SK-N-SH (cell line): Measurements from ENCODE around the gene MRPL55. TPM values are rescaled to one million over a fixed set of nuclear protein-coding genes. Genes with fewer than 3 reads are reported as not detected.

ENCODE experiments used
- CTCF ChIA-PET: fragments of 300-600, 350-600 bp; formaldehyde crosslinking; extraction: SDS; loops from one replicate; lab custom pipeline; 2021; lab: Yijun Ruan, JAX
- POLR2A ChIA-PET: fragments of 350-600 bp; sonication (Branson Sonifier 250); formaldehyde crosslinking; extraction: SDS; loops from one replicate; lab custom pipeline; 2020; ENCODE audit warnings: antibody characterized with exemption, inconsistent platforms; lab: Yijun Ruan, JAX
- DNase-seq: peaks from one replicate; pipeline ENCODE4 v3.0.0; 2012
- H2AFZ ChIP-seq: fragments of 200-600 bp; sonication (generic); 2 replicates; pipeline ENCODE4 v1.8.1; 2016; ENCODE audit warnings: antibody characterized with exemption, mild to moderate bottlenecking, low read depth
- H3F3A ChIP-seq: fragments of 200-600 bp; sonication (generic); replicated peaks from 2 replicates; pipeline ENCODE3; 2016; ENCODE audit warnings: antibody characterized with exemption, mild to moderate bottlenecking; ENCODE audit not compliant: insufficient read depth
- H3K27ac ChIP-seq, 2 experiments: fragments of 200-500 bp in 1 of 2; fragments of 200-600 bp in 1 of 2; sonication (Bioruptor generic) in 1 of 2; sonication (generic), shearing (Covaris generic) in 1 of 2; 2 replicates each; pipeline versions ENCODE4 v1.5.1 to v1.6.1; 2014 to 2016; ENCODE audit warnings: low read depth in 2 of 2, inconsistent platforms in 1 of 2, low read length in 1 of 2, mild to moderate bottlenecking in 1 of 2, mixed read lengths in 1 of 2
- H3K27me3 ChIP-seq: fragments of 200-600 bp; sonication (generic), shearing (Covaris generic); 2 replicates; pipeline ENCODE4 v1.6.1; 2016; ENCODE audit warnings: mixed run types; ENCODE audit not compliant: insufficient read depth
- H3K36me3 ChIP-seq, 2 experiments: fragments of 200-500 bp in 1 of 2; fragments of 200-600 bp in 1 of 2; sonication (Bioruptor generic) in 1 of 2; sonication (generic) in 1 of 2; replicated peaks in 1 of 2; 2 replicates each; pipeline versions ENCODE3 to v1.5.1; 2014 to 2016; ENCODE audit warnings: low read length in 1 of 2, mild to moderate bottlenecking in 1 of 2; ENCODE audit not compliant: insufficient read depth in 2 of 2, control insufficient read depth in 1 of 2
- H3K4me1 ChIP-seq, 2 experiments: fragments of 200-500 bp in 1 of 2; fragments of 200-600 bp in 1 of 2; sonication (Bioruptor generic) in 1 of 2; sonication (generic), shearing (Covaris generic) in 1 of 2; 2 replicates each; pipeline versions ENCODE4 v1.5.1 to v1.6.1; 2014 to 2016; ENCODE audit warnings: low read depth in 1 of 2, low read length in 1 of 2, mixed run types in 1 of 2; ENCODE audit not compliant: insufficient read depth in 2 of 2, control insufficient read depth in 1 of 2
- H3K4me2 ChIP-seq: fragments of 200-600 bp; sonication (generic), shearing (Covaris generic); 2 replicates; pipeline ENCODE4 v1.6.1; 2017; ENCODE audit warnings: mixed run types
- H3K4me3 ChIP-seq, 2 experiments: fragments of 200-500 bp in 1 of 2; fragments of 200-600 bp in 1 of 2; sonication (Bioruptor generic) in 1 of 2; sonication (generic), shearing (Covaris generic) in 1 of 2; 2 replicates each; pipeline versions ENCODE4 v1.5.1 to v1.8.1; 2014 to 2016; ENCODE audit warnings: low read depth in 2 of 2, inconsistent platforms in 1 of 2, low read length in 1 of 2, mild to moderate bottlenecking in 1 of 2, mixed read lengths in 1 of 2, moderate library complexity in 1 of 2
- H3K79me2 ChIP-seq: fragments of 200-600 bp; sonication (generic); 2 replicates; pipeline ENCODE4 v1.8.1; 2017; ENCODE audit warnings: mild to moderate bottlenecking; ENCODE audit not compliant: insufficient read depth
- H3K9ac ChIP-seq: fragments of 200-600 bp; sonication (generic); 2 replicates; pipeline ENCODE4 v1.6.1; 2017; ENCODE audit warnings: mixed run types
- H3K9me2 ChIP-seq: fragments of 200-600 bp; sonication (generic); 2 replicates; pipeline ENCODE4 v1.6.1; 2017; ENCODE audit warnings: mixed run types
- H3K9me3 ChIP-seq: fragments of 200-600 bp; sonication (generic); 2 replicates; pipeline ENCODE4 v1.6.1; 2017; ENCODE audit warnings: mixed run types, mild to moderate bottlenecking, moderate library complexity
- H4K20me1 ChIP-seq: fragments of 200-600 bp; sonication (generic); 2 replicates; pipeline ENCODE4 v1.6.1; 2017; ENCODE audit warnings: mild to moderate bottlenecking, mixed run types; ENCODE audit not compliant: insufficient read depth
- CHD2 ChIP-seq: fragments of 150-350 bp; IDR thresholded peaks from 2 replicates; pipeline ENCODE4 v1.6.1; 2018; ENCODE audit warnings: low read length; ENCODE audit not compliant: partially characterized antibody
- EZH2phosphoT487 ChIP-seq: fragments of 200-600 bp; sonication (generic); IDR thresholded peaks from 2 replicates; pipeline ENCODE4 v1.6.1; 2017; ENCODE audit warnings: low read depth, mixed run types, mild to moderate bottlenecking, antibody characterized with exemption, moderate library complexity, borderline replicate concordance
- FOXJ3 ChIP-seq: sonication (generic); formaldehyde crosslinking; IDR thresholded peaks from 2 replicates; pipeline ENCODE4 v1.5.1; 2020; ENCODE audit warnings: mild to moderate bottlenecking, missing genetic modification reagents
- FOXM1 ChIP-seq: IDR thresholded peaks from 2 replicates; pipeline ENCODE4 v1.4.0; 2012; ENCODE audit warnings: low read depth, mild to moderate bottlenecking
- GABPA ChIP-seq: IDR thresholded peaks from 2 replicates; pipeline ENCODE4 v1.4.0; 2012; ENCODE audit warnings: low read depth, mild to moderate bottlenecking
- JUND ChIP-seq: IDR thresholded peaks from 2 replicates; pipeline ENCODE4 v1.4.0; 2012
- MEF2A ChIP-seq: IDR thresholded peaks from 2 replicates; pipeline ENCODE4 v1.4.0; 2012; ENCODE audit warnings: low read depth, borderline replicate concordance
- TAF1 ChIP-seq: IDR thresholded peaks from 2 replicates; pipeline ENCODE4 v1.6.1; 2012; ENCODE audit warnings: low read depth, mild to moderate bottlenecking, low read length, moderate library complexity, borderline replicate concordance
- TCF12 ChIP-seq: IDR thresholded peaks from 2 replicates; pipeline ENCODE4 v1.4.0; 2012
- whole genome bisulfite sequencing: methylation state at CpG from one replicate; pipeline ENCODE4 v1.1.6; 2017; ENCODE audit warnings: low lambda C conversion rate; 5-methylcytosine and 5-hydroxymethylcytosine counted together
- polyA plus RNA-seq, 3 experiments: library from polyadenylated mRNA; depleted of rRNA; stranded (reverse); fragments of >200 nt; gene quantifications; 2 replicates each; pipeline ENCODE4 v1.2.3, GENCODE V29; 2012
- TF ChIP-seq, protein P1 (sequence below): fragments of 150-350 bp; IDR thresholded peaks from 2 replicates; pipeline ENCODE4 v1.6.1; 2017; ENCODE audit warnings: antibody characterized with exemption, low read length, low read depth, borderline replicate concordance
- TF ChIP-seq, protein P2 (sequence below): IDR thresholded peaks from 2 replicates; pipeline ENCODE4 v1.4.0; 2012; ENCODE audit warnings: low read depth, borderline replicate concordance
- TF ChIP-seq, protein P3 (sequence below): IDR thresholded peaks from 2 replicates; pipeline ENCODE4 v1.4.0; 2012; ENCODE audit warnings: low read depth
- TF ChIP-seq, protein P4 (sequence below): IDR thresholded peaks from 2 replicates; pipeline ENCODE4 v1.6.1; 2012; ENCODE audit warnings: mild to moderate bottlenecking, low read depth, low read length, moderate library complexity
- TF ChIP-seq, protein P5 (sequence below): fragments of 200-600 bp; sonication (generic); IDR thresholded peaks from 2 replicates; pipeline ENCODE4 v1.6.1; 2017; ENCODE audit warnings: antibody characterized with exemption, mild to moderate bottlenecking, moderate library complexity

The MRPL55 gene
- polyA plus RNA-seq, 1 of the 3 experiments (the other 2 are of a cell fraction), result 75.3 TPM

DNA sequence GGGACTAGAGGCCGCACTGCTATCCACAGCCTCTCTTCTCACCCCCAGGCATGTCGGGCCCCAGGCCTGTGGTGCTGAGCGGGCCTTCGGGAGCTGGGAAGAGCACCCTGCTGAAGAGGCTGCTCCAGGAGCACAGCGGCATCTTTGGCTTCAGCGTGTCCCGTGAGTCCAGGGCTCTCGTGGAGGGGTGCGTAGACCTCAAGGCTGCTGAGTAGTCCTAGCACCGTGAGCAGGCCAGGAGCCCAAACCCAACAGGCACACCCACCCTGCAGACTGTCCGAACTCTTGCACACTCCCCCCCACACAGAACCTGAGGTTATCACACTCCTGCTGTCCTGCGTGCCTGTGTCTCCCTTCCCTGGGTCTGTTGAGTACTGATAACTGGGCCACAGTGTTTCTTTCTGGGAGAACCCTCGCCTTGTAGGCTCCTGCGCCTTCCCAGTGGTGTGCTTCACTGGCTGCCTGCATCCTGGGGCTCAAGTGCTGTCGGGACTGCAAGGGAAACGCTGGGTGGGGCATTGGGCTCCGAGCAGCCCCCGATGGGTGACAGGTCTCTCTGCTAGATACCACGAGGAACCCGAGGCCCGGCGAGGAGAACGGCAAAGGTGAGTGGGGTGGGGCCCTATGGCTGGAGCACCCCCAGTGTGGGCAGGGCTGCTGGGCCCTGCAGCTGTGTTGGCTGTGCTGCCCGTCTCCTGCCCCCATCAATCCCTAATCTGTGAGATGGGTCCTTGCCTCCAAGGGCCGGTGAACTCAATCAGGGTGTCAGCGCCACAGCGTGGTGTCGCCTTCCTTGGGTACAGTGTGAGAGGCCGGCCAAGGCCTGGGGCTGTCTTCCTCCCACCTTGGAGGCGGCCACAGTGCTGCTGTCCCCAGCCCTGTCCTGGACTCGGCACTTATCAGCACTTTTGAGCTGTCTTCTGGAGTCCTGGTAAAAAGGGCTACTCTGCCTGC lies 36.6 kb upstream of the MRPL55 start:
- Histone ChIP-seq H3K27ac (no peak overlapping the region), H3K9me2 (no peaks in the 10 kb centered on the region), H2AFZ (no peak overlapping the region), H3F3A (no peaks in the 10 kb centered on the region), H3K4me1 (peaks cover 23 to 34% of the 10 kb centered on the region in 2 experiments; a peak in 2 of 4 replicates), H3K4me3 (no peak overlapping the region), H3K4me2 (no peak overlapping the region), H3K9me3 (no peaks in the 10 kb centered on the region), H4K20me1 (peaks cover 69% of the 10 kb centered on the region), H3K36me3 (peaks cover 4 to 36% of the 10 kb centered on the region in 2 experiments), H3K27me3 (no peaks in the 10 kb centered on the region), H3K9ac (no peak overlapping the region), H3K79me2 (peaks cover 63% of the 10 kb centered on the region)
- peak; percentile 14 for DNase-seq
- WGBS, result 100% methylated on average over 4 of the region's 31 CpGs
- POLR2A ChIA-PET, result no interaction called here
- TF ChIP-seq FOXJ3 (CRISPR knock-in tag) (no peak), JUND (no peak), GABPA (no peak), MEF2A (no peak), CHD2 (no peak), EZH2phosphoT487 (no peak), TCF12 (no peak), FOXM1 (no peak), TAF1 (no peak)
- TF ChIP-seq, protein P1, sequence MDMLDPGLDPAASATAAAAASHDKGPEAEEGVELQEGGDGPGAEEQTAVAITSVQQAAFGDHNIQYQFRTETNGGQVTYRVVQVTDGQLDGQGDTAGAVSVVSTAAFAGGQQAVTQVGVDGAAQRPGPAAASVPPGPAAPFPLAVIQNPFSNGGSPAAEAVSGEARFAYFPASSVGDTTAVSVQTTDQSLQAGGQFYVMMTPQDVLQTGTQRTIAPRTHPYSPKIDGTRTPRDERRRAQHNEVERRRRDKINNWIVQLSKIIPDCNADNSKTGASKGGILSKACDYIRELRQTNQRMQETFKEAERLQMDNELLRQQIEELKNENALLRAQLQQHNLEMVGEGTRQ, result no peak
- TF ChIP-seq, protein P2, sequence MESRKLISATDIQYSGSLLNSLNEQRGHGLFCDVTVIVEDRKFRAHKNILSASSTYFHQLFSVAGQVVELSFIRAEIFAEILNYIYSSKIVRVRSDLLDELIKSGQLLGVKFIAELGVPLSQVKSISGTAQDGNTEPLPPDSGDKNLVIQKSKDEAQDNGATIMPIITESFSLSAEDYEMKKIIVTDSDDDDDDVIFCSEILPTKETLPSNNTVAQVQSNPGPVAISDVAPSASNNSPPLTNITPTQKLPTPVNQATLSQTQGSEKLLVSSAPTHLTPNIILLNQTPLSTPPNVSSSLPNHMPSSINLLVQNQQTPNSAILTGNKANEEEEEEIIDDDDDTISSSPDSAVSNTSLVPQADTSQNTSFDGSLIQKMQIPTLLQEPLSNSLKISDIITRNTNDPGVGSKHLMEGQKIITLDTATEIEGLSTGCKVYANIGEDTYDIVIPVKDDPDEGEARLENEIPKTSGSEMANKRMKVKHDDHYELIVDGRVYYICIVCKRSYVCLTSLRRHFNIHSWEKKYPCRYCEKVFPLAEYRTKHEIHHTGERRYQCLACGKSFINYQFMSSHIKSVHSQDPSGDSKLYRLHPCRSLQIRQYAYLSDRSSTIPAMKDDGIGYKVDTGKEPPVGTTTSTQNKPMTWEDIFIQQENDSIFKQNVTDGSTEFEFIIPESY, result no peak
- TF ChIP-seq, protein P3, sequence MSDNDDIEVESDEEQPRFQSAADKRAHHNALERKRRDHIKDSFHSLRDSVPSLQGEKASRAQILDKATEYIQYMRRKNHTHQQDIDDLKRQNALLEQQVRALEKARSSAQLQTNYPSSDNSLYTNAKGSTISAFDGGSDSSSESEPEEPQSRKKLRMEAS, result no peak
- TF ChIP-seq, protein P4, sequence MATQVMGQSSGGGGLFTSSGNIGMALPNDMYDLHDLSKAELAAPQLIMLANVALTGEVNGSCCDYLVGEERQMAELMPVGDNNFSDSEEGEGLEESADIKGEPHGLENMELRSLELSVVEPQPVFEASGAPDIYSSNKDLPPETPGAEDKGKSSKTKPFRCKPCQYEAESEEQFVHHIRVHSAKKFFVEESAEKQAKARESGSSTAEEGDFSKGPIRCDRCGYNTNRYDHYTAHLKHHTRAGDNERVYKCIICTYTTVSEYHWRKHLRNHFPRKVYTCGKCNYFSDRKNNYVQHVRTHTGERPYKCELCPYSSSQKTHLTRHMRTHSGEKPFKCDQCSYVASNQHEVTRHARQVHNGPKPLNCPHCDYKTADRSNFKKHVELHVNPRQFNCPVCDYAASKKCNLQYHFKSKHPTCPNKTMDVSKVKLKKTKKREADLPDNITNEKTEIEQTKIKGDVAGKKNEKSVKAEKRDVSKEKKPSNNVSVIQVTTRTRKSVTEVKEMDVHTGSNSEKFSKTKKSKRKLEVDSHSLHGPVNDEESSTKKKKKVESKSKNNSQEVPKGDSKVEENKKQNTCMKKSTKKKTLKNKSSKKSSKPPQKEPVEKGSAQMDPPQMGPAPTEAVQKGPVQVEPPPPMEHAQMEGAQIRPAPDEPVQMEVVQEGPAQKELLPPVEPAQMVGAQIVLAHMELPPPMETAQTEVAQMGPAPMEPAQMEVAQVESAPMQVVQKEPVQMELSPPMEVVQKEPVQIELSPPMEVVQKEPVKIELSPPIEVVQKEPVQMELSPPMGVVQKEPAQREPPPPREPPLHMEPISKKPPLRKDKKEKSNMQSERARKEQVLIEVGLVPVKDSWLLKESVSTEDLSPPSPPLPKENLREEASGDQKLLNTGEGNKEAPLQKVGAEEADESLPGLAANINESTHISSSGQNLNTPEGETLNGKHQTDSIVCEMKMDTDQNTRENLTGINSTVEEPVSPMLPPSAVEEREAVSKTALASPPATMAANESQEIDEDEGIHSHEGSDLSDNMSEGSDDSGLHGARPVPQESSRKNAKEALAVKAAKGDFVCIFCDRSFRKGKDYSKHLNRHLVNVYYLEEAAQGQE, result no peak
- TF ChIP-seq, protein P5, sequence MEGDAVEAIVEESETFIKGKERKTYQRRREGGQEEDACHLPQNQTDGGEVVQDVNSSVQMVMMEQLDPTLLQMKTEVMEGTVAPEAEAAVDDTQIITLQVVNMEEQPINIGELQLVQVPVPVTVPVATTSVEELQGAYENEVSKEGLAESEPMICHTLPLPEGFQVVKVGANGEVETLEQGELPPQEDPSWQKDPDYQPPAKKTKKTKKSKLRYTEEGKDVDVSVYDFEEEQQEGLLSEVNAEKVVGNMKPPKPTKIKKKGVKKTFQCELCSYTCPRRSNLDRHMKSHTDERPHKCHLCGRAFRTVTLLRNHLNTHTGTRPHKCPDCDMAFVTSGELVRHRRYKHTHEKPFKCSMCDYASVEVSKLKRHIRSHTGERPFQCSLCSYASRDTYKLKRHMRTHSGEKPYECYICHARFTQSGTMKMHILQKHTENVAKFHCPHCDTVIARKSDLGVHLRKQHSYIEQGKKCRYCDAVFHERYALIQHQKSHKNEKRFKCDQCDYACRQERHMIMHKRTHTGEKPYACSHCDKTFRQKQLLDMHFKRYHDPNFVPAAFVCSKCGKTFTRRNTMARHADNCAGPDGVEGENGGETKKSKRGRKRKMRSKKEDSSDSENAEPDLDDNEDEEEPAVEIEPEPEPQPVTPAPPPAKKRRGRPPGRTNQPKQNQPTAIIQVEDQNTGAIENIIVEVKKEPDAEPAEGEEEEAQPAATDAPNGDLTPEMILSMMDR, result no peak
- CTCF ChIA-PET, result interaction anchor here (5.4 kb wide), 1 partner anchor 20 kb away, joined by 24 read pairs; the partner anchor contains the start of gene IBA57
